DOHH2 (cell line): ENCODE data around the gene OR10A6.

ENCODE experiments used
- H3F3A ChIP-seq: fragments of 200-600 bp; sonication (generic), shearing (Covaris generic); 2 replicates; pipeline ENCODE4 v1.6.0; 2016; ENCODE audit warnings: antibody characterized with exemption, mild to moderate bottlenecking; ENCODE audit not compliant: control insufficient read depth, insufficient read depth
- H3K27ac ChIP-seq: fragments of 200-600 bp; sonication (generic); 2 replicates; pipeline ENCODE4 v1.5.1; 2014; ENCODE audit warnings: low read depth, mild to moderate bottlenecking, low read length, moderate library complexity
- H3K27me3 ChIP-seq: fragments of 200-600 bp; sonication (generic); 2 replicates; pipeline ENCODE4 v1.6.1; 2014; ENCODE audit warnings: mild to moderate bottlenecking, low read length, mixed read lengths; ENCODE audit not compliant: control insufficient read depth
- H3K36me3 ChIP-seq: fragments of 200-600 bp; sonication (generic); 2 replicates; pipeline ENCODE4 v1.6.1; 2014; ENCODE audit warnings: mild to moderate bottlenecking, low read length, moderate library complexity, mixed read lengths; ENCODE audit not compliant: control insufficient read depth
- H3K4me1 ChIP-seq: fragments of 200-600 bp; sonication (generic); 2 replicates; pipeline ENCODE4 v1.6.1; 2014; ENCODE audit warnings: mild to moderate bottlenecking, low read length, mixed read lengths; ENCODE audit not compliant: control insufficient read depth
- H3K4me2 ChIP-seq: fragments of 200-600 bp; sonication (generic); 2 replicates; pipeline ENCODE4 v1.6.0; 2014; ENCODE audit warnings: mild to moderate bottlenecking, low read length, moderate library complexity
- H3K4me3 ChIP-seq: fragments of 200-600 bp; sonication (generic); 2 replicates; pipeline ENCODE4 v1.5.1; 2014; ENCODE audit warnings: mild to moderate bottlenecking, low read length, mixed read lengths
- H3K79me2 ChIP-seq: fragments of 200-600 bp; sonication (generic); 2 replicates; pipeline ENCODE4 v1.6.1; 2014; ENCODE audit warnings: mild to moderate bottlenecking, low read length, mixed read lengths; ENCODE audit not compliant: control insufficient read depth
- H3K9me2 ChIP-seq: fragments of 200-600 bp; sonication (generic); replicated peaks from 2 replicates; pipeline ENCODE4 v1.6.1; 2014; ENCODE audit warnings: mild to moderate bottlenecking, low read length, mixed read lengths; ENCODE audit not compliant: control insufficient read depth
- H3K9me3 ChIP-seq: fragments of 200-600 bp; sonication (generic); 2 replicates; pipeline ENCODE4 v1.6.1; 2014; ENCODE audit warnings: antibody characterized with exemption, low read length, mixed read lengths; ENCODE audit not compliant: control insufficient read depth, insufficient read depth
- H4K20me1 ChIP-seq: fragments of 200-600 bp; sonication (generic); 2 replicates; pipeline ENCODE4 v1.6.0; 2014; ENCODE audit warnings: low read depth, mild to moderate bottlenecking, antibody characterized with exemption, low read length, moderate library complexity; ENCODE audit not compliant: control insufficient read depth, insufficient read depth
- EZH2phosphoT487 ChIP-seq: fragments of 200-600 bp; sonication (generic); IDR thresholded peaks from 2 replicates; pipeline ENCODE4 v1.6.1; 2017; ENCODE audit warnings: borderline replicate concordance, mild to moderate bottlenecking, antibody characterized with exemption, low read length, moderate library complexity, mixed read lengths
- TF ChIP-seq, protein P1 (sequence below): fragments of 200-600 bp; sonication (generic); IDR thresholded peaks from one replicate; pipeline ENCODE4 v1.5.1; 2014; ENCODE audit warnings: antibody characterized with exemption, mild to moderate bottlenecking, low read depth, low read length; ENCODE audit not compliant: poor library complexity, severe bottlenecking

The OR10A6 gene

DNA sequence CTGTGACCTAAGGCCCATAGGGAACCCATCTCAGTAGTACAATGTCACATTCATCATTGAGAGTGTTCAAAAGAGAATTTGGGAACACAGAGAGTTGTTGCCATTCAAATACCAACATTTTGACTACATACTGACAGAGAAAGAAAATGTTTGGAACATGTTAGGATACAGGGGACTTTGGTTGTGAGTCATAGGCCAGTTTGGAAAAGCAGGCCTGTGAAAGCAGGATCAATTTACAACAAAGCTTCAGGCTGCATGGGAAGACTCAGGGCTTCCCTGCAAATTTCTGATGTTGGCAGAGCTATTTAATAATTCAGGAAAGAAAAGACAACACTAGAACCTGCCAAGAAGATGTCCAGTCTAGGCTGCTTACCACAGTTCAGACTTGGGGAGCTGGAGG lies 33.8 kb upstream of the OR10A6 start:
- Histone ChIP-seq H3K36me3 (no peaks in the 10 kb centered on the region), H3F3A (no peaks in the 10 kb centered on the region), H3K4me3 (peak overlapping the region; percentile 36), H3K9me3 (no peaks in the 10 kb centered on the region), H3K4me1 (peaks cover 25% of the 10 kb centered on the region), H3K9me2 (no peaks in the 10 kb centered on the region), H3K27ac (peak overlapping the region; percentile 22; the same call in 1 of the 2 replicates), H3K27me3 (no peaks in the 10 kb centered on the region), H3K79me2 (no peaks in the 10 kb centered on the region), H4K20me1 (no peaks in the 10 kb centered on the region), H3K4me2 (peak overlapping the region; percentile 56)
- TF ChIP-seq EZH2phosphoT487, result no peak
- TF ChIP-seq, protein P1, sequence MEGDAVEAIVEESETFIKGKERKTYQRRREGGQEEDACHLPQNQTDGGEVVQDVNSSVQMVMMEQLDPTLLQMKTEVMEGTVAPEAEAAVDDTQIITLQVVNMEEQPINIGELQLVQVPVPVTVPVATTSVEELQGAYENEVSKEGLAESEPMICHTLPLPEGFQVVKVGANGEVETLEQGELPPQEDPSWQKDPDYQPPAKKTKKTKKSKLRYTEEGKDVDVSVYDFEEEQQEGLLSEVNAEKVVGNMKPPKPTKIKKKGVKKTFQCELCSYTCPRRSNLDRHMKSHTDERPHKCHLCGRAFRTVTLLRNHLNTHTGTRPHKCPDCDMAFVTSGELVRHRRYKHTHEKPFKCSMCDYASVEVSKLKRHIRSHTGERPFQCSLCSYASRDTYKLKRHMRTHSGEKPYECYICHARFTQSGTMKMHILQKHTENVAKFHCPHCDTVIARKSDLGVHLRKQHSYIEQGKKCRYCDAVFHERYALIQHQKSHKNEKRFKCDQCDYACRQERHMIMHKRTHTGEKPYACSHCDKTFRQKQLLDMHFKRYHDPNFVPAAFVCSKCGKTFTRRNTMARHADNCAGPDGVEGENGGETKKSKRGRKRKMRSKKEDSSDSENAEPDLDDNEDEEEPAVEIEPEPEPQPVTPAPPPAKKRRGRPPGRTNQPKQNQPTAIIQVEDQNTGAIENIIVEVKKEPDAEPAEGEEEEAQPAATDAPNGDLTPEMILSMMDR, result no peak

DNA sequence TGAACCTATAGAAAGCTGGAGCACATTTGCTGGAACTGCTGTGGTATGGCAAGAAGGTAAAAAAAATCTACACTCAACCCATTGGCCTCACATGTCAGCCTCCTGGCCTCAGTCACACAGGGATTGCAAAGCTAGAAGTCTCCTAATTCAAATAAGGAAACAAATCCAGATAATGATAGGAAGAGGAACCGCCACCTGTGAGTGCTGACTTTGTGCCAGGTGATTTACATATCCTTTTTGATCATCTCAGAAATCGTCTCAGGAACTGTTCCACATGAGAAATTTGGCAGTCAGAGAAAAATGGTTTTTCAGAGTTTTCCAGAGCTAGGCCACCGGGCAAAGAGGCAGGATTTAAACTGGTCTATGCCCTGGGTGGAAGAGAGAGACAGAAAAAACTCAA lies 33.2 kb upstream of the OR10A6 start:
- no peaks in the 10 kb centered on the region for H3K36me3 ChIP-seq
- H3K9me2 ChIP-seq, result no peaks in the 10 kb centered on the region
- peak overlapping the region; percentile 36 for H3K4me3 ChIP-seq
- H3K4me1 ChIP-seq, result peaks cover 25% of the 10 kb centered on the region
- peak overlapping the region; percentile 22; the same call in 1 of the 2 replicates for H3K27ac ChIP-seq
- peak overlapping the region; percentile 56 for H3K4me2 ChIP-seq
- no peaks in the 10 kb centered on the region for H3K79me2 ChIP-seq
- H3F3A ChIP-seq, result no peaks in the 10 kb centered on the region
- TF ChIP-seq, protein P1, result no peak
- TF ChIP-seq EZH2phosphoT487, result no peak
- no peaks in the 10 kb centered on the region for H3K27me3 ChIP-seq
- H3K9me3 ChIP-seq, result no peaks in the 10 kb centered on the region
- H4K20me1 ChIP-seq, result no peaks in the 10 kb centered on the region

DNA sequence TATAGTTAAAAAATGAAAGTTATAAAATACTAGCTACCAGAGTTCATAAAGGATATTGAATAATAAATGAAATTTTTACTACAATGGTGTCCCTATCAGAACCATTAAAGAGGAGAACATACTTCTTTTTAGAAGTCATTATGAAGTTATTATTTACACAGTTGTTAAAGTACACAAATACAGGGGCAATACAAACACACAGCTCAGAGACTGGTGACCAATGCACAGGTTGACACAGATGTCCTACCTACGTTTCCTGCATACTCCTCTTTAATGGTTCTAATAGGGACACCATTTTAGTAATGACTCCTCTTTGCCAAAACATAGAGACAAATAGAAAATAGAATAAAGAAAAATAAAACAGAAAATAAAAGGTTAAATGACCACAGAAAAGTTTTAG lies 24.1 kb upstream of the OR10A6 start:
- H3K9me3 ChIP-seq, result no peaks in the 10 kb centered on the region
- no peaks in the 10 kb centered on the region for H4K20me1 ChIP-seq
- no peak overlapping the region for H3K27ac ChIP-seq
- H3K79me2 ChIP-seq, result no peaks in the 10 kb centered on the region
- TF ChIP-seq, protein P1, result no peak
- no peak for TF ChIP-seq EZH2phosphoT487
- no peaks in the 10 kb centered on the region for H3K27me3 ChIP-seq
- H3F3A ChIP-seq, result no peaks in the 10 kb centered on the region
- H3K4me3 ChIP-seq, result no peak overlapping the region
- H3K4me1 ChIP-seq, result peaks cover 8% of the 10 kb centered on the region
- no peaks in the 10 kb centered on the region for H3K36me3 ChIP-seq
- no peaks in the 10 kb centered on the region for H3K9me2 ChIP-seq
- H3K4me2 ChIP-seq, result no peak overlapping the region

DNA sequence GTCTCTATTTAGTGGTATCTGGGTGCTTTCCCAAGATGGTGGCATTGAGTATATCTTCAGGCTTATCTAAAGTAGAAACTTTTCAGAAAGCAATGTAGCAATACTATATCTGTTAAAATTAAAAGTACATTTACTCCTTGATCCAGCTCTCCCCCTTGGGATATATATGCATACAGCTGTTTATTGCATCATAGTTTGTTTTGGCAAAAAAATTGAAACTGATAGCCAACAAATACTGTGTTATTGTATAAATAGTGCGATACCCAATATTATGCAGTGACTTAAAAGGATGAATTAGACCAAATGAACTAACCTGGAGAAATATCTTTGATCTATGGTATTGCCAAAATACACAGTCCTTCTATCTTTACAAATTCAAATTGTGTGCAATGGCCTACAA lies 18.9 kb upstream of the OR10A6 start:
- no peak overlapping the region for H3K4me2 ChIP-seq
- no peak overlapping the region for H3K4me3 ChIP-seq
- no peaks in the 10 kb centered on the region for H3K36me3 ChIP-seq
- H3F3A ChIP-seq, result no peaks in the 10 kb centered on the region
- no peaks in the 10 kb centered on the region for H4K20me1 ChIP-seq
- no peak overlapping the region for H3K27ac ChIP-seq
- no peaks in the 10 kb centered on the region for H3K79me2 ChIP-seq
- TF ChIP-seq, protein P1, result no peak
- no peak for TF ChIP-seq EZH2phosphoT487
- H3K27me3 ChIP-seq, result 0 out of 2 replicates have a peak, but pooled peaks cover 2% of the 10 kb centered on the region
- no peaks in the 10 kb centered on the region for H3K9me3 ChIP-seq
- no peaks in the 10 kb centered on the region for H3K4me1 ChIP-seq
- no peaks in the 10 kb centered on the region for H3K9me2 ChIP-seq
